Stomach (tissue), 9 donors: ENCODE data around the gene SLC7A6OS. TPM values are rescaled to one million over a fixed set of nuclear protein-coding genes. Genes with fewer than 3 reads are reported as not detected.

Experiments used
- DNase-seq, 2 donors: peaks; one replicate each; pipeline versions ENCODE4 v3.0.0 to v3.0.0-alpha.2; 2013 to 2019
- H3K27ac ChIP-seq, 5 donors: fragments of 200-600 bp in 4 of 5; sonication (generic) in 4 of 5; one replicate each; pipeline ENCODE4 v1.5.1; 2013 to 2019; ENCODE audit warnings: mild to moderate bottlenecking in 1 of 5, moderate library complexity in 1 of 5
- H3K27me3 ChIP-seq, 3 donors: fragments of 200-600 bp; sonication (generic); one replicate each; pipeline ENCODE4 v1.5.1; 2017 to 2019; ENCODE audit warnings: mixed run types in 1 of 3
- H3K36me3 ChIP-seq, 4 donors: fragments of 200-600 bp; sonication (generic); 1 replicate in 3 of 4; 2 replicates in 1 of 4; pipeline ENCODE4 v1.5.1; 2016 to 2019
- H3K4me1 ChIP-seq, 4 donors: fragments of 200-600 bp; sonication (generic); one replicate each; pipeline ENCODE4 v1.5.1; 2016 to 2019
- H3K4me3 ChIP-seq, 4 donors: fragments of 200-600 bp; sonication (generic) in 3 of 4; one replicate each; pipeline ENCODE4 v1.5.1; 2016 to 2019; ENCODE audit warnings: mild to moderate bottlenecking in 1 of 4
- H3K9me3 ChIP-seq, 4 donors: fragments of 200-600 bp; sonication (generic); one replicate each; pipeline ENCODE4 v1.5.1; 2016 to 2019
- EP300 ChIP-seq: sonication (generic); formaldehyde crosslinking; IDR thresholded peaks from one replicate; pipeline ENCODE4 v1.6.1; 2017; ENCODE audit warnings: antibody characterized with exemption
- POLR2A ChIP-seq, 4 donors: fragments of 450-650 bp; IDR thresholded peaks; one replicate each; pipeline ENCODE4 v1.6.1; 2016; ENCODE audit warnings: antibody characterized with exemption in 4 of 4, control low read depth in 2 of 4, mild to moderate bottlenecking in 1 of 4, moderate library complexity in 1 of 4
- POLR2AphosphoS5 ChIP-seq, 3 donors: sonication (generic); formaldehyde crosslinking; IDR thresholded peaks; one replicate each; pipeline ENCODE4 v1.6.1; 2016; ENCODE audit warnings: antibody characterized with exemption in 3 of 3
- WGBS, 5 donors: extraction: QIAGEN DNeasy Blood & Tissue Kit in 3 of 5; methylation state at CpG; one replicate each; pipeline versions ENCODE4 v1.1.5 to v1.1.7; 2013 to 2018; 5-methylcytosine and 5-hydroxymethylcytosine counted together
- intact Hi-C: fragments of 100-400 bp; cut with DNase I; formaldehyde crosslinking; loops from one replicate; pipeline ENCODE4 v1.15.1; 2023; ENCODE audit warnings: low total_unique reads
- polyA plus RNA-seq, 3 donors: library from polyadenylated mRNA; stranded (reverse); fragments of 200-250 nt; gene quantifications; one replicate each; pipeline ENCODE4 v1.2.3, GENCODE V29; 2013
- total RNA-seq, 5 donors: library from RNA; depleted of rRNA; stranded (reverse); fragments of >200 nt; gene quantifications; one replicate each; pipeline versions ENCODE4 v1.1.0 to v1.2.3, GENCODE V29; 2014 to 2016
- TF ChIP-seq, protein P1 (sequence below), 7 experiments: fragments of 450-650 bp in 4 of 7; fragments of 200-600 bp in 3 of 7; sonication (generic) in 3 of 7; IDR thresholded peaks; one replicate each; pipeline ENCODE4 v1.5.1; 2016 to 2019; ENCODE audit warnings: antibody characterized with exemption in 7 of 7, control low read depth in 2 of 7, mild to moderate bottlenecking in 1 of 7
- donor health status: healthy with polysubstance abuse.
- donor health status: Bipolar disorder and iron deficiency.
- donor health status: healthy.

Gene SLC7A6OS
- total and polyA plus RNA-seq, 8 donors, result 4.7 to 41.4 (median 13.3) TPM

DNA sequence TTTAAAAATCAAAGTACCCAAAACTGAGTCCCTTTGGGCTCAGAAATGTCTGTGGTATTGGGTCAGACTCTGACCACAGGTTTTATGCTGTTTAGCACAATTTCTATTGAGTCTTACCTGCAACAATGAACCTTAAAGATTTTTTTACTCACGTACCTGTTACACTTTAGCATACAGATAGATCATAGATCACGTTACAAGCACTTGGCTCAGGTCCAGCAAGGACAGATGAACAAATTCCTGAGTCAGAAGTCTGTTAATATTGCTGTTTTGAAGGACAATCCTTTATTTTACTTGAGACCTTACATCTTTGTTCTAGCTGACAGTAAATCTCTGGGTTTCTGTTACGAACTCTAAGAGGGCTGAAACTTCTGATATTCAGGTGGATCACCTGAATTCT is 12.8 kb downstream of the SLC7A6OS start:
- H3K36me3 ChIP-seq, result peaks cover 47 to 100% (median 100%) of the 10 kb centered on the region in 4 donors
- 52 to 65% (median 60%) methylated on average over 3 of the region's 3 CpGs for WGBS, 5 donors
- H3K9me3 ChIP-seq, result no peaks in the 10 kb centered on the region
- intact Hi-C loops, result no loop called here
- peak overlapping the region in 2 of 5 donors; percentile 38 to 57 for H3K27ac ChIP-seq
- no peak for TF ChIP-seq POLR2A (IDR thresholded peaks at IDR 0.05)
- no peak for TF ChIP-seq POLR2AphosphoS5 (IDR thresholded peaks at IDR 0.05)
- no peak for TF ChIP-seq EP300
- no peak overlapping the region for H3K4me3 ChIP-seq
- H3K4me1 ChIP-seq, result peaks cover 6 to 31% (median 25%) of the 10 kb centered on the region in 4 donors
- no peaks in the 10 kb centered on the region for H3K27me3 ChIP-seq
- no peak for DNase-seq

DNA sequence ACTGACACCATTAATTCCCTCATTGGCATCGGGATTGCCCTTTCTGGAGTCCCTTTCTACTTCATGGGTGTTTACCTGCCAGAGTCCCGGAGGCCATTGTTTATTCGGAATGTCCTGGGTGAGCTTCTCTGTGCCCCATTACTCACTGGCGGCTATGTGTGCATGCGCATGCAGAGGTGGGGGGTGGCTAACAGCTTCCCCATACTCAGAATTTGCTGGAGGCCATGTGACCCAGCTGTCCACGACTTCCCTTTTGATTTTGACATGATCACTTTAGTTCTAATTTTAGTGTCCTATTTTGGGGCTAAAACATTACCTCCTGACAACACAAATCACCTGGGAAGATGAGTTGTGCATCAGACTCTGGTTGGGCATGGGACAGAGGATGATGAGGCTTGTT is 14.1 kb downstream of the SLC7A6OS start:
- H3K4me3 ChIP-seq, result no peak overlapping the region
- H3K27me3 ChIP-seq, result no peaks in the 10 kb centered on the region
- no peak for DNase-seq
- WGBS, 5 donors, result 77 to 86% (median 81%) methylated on average over 6 of the region's 6 CpGs
- no peak for TF ChIP-seq POLR2A (IDR thresholded peaks at IDR 0.05)
- TF ChIP-seq EP300, result no peak
- no peak for TF ChIP-seq POLR2AphosphoS5 (IDR thresholded peaks at IDR 0.05)
- TF ChIP-seq, protein P1, sequence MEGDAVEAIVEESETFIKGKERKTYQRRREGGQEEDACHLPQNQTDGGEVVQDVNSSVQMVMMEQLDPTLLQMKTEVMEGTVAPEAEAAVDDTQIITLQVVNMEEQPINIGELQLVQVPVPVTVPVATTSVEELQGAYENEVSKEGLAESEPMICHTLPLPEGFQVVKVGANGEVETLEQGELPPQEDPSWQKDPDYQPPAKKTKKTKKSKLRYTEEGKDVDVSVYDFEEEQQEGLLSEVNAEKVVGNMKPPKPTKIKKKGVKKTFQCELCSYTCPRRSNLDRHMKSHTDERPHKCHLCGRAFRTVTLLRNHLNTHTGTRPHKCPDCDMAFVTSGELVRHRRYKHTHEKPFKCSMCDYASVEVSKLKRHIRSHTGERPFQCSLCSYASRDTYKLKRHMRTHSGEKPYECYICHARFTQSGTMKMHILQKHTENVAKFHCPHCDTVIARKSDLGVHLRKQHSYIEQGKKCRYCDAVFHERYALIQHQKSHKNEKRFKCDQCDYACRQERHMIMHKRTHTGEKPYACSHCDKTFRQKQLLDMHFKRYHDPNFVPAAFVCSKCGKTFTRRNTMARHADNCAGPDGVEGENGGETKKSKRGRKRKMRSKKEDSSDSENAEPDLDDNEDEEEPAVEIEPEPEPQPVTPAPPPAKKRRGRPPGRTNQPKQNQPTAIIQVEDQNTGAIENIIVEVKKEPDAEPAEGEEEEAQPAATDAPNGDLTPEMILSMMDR (IDR thresholded peaks at IDR 0.05), result no peak
- intact Hi-C loops, result no loop called here
- peaks cover 6 to 31% (median 25%) of the 10 kb centered on the region in 4 donors for H3K4me1 ChIP-seq
- peaks cover 37 to 100% (median 100%) of the 10 kb centered on the region in 4 donors for H3K36me3 ChIP-seq
- H3K9me3 ChIP-seq, result no peaks in the 10 kb centered on the region
- H3K27ac ChIP-seq, result no peak overlapping the region

DNA sequence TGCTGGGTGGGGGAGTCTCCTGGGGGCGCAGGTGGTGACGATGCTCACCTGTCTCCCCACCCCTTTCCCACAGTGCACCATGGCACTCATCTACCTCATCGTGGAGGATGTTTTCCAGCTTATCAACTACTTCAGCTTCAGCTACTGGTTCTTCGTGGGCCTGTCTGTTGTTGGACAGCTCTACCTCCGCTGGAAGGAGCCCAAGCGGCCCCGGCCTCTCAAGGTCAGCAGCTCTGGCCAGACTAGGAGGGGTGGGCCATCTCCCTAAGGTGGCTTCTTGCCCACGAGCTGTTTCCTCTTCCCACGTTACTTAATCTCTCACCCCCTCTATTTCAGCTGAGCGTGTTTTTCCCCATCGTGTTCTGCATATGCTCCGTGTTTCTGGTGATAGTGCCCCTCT is 14.5 kb downstream of the SLC7A6OS start:
- no peak for DNase-seq
- no peaks in the 10 kb centered on the region for H3K27me3 ChIP-seq
- no peaks in the 10 kb centered on the region for H3K9me3 ChIP-seq
- no peak overlapping the region for H3K27ac ChIP-seq
- H3K4me3 ChIP-seq, result no peak overlapping the region
- TF ChIP-seq EP300, result no peak
- TF ChIP-seq POLR2A (IDR thresholded peaks at IDR 0.05), result no peak
- TF ChIP-seq, protein P1 (IDR thresholded peaks at IDR 0.05), result no peak
- no peak for TF ChIP-seq POLR2AphosphoS5 (IDR thresholded peaks at IDR 0.05)
- peaks cover 6 to 31% (median 25%) of the 10 kb centered on the region in 4 donors for H3K4me1 ChIP-seq
- peaks cover 37 to 100% (median 100%) of the 10 kb centered on the region in 4 donors for H3K36me3 ChIP-seq
- intact Hi-C loops, result no loop called here
- WGBS, 5 donors, result 76 to 86% (median 78%) methylated on average over 12 of the region's 12 CpGs

DNA sequence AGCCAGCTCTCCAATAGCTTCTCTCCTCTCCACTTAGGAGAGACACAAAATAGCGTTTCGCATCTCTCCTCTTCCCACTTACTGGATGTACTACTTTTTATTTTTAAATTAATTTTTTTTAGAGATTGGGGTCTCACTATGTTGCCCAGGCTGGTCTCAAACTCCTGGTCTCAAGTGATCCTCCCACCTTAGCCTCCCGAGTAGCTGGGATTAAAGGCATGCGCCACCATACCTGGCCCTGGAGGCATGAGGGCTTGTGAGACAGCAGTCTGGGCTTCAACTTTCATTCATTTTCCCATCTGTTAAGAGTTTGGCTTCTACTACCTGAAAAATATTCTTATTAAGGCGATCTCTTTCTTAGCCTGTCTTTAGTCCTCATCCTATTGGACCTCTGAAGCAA is 18.3 kb downstream of the SLC7A6OS start:
- no peak for DNase-seq
- Histone ChIP-seq H3K27ac (no peak overlapping the region), H3K4me3 (no peak overlapping the region), H3K36me3 (peaks cover 20 to 90% (median 79%) of the 10 kb centered on the region in 4 donors), H3K27me3 (no peaks in the 10 kb centered on the region), H3K9me3 (no peaks in the 10 kb centered on the region), H3K4me1 (peaks cover 6 to 14% (median 10%) of the 10 kb centered on the region in 4 donors)
- intact Hi-C loops, result no loop called here
- 89 to 97% (median 94%) methylated on average over 5 of the region's 5 CpGs for WGBS, 5 donors
- TF ChIP-seq, protein P1 (IDR thresholded peaks at IDR 0.05), result no peak
- TF ChIP-seq POLR2A (IDR thresholded peaks at IDR 0.05), result no peak
- TF ChIP-seq EP300, result no peak
- TF ChIP-seq POLR2AphosphoS5 (IDR thresholded peaks at IDR 0.05), result no peak

DNA sequence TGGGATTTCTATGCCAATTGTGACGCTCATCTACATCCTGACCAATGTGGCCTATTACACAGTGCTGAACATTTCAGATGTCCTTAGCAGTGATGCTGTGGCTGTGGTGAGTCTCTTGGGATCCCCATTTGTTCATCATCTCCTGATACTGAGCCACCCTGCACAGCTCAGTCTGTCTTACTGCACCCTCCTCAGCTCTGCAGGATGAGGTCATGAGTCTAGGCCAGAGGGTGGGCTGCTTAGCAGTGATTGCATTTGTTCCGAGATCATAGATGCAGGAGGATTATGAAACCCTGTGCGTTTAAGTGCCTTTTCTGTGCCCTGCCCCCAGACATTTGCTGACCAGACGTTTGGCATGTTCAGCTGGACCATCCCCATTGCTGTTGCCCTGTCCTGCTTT is 19.5 kb downstream of the SLC7A6OS start:
- Histone ChIP-seq H3K9me3 (no peaks in the 10 kb centered on the region), H3K36me3 (peaks cover 15 to 83% (median 73%) of the 10 kb centered on the region in 4 donors), H3K4me3 (no peak overlapping the region), H3K4me1 (peaks cover 6 to 23% (median 19%) of the 10 kb centered on the region in 4 donors), H3K27ac (no peak overlapping the region), H3K27me3 (no peaks in the 10 kb centered on the region)
- no peak for DNase-seq
- 72 to 88% (median 84%) methylated on average over 4 of the region's 4 CpGs for WGBS, 5 donors
- intact Hi-C loops, result no loop called here
- no peak for TF ChIP-seq POLR2A (IDR thresholded peaks at IDR 0.05)
- TF ChIP-seq, protein P1 (IDR thresholded peaks at IDR 0.05), result no peak
- no peak for TF ChIP-seq POLR2AphosphoS5 (IDR thresholded peaks at IDR 0.05)
- TF ChIP-seq EP300, result no peak
